ENCODE results near the gene DENND5A.

Gene DENND5A

GRCh38 chr11:9092072-9092471 lies 173.1 kb downstream of the DENND5A start:
- DNase-seq = no peak

DNA sequence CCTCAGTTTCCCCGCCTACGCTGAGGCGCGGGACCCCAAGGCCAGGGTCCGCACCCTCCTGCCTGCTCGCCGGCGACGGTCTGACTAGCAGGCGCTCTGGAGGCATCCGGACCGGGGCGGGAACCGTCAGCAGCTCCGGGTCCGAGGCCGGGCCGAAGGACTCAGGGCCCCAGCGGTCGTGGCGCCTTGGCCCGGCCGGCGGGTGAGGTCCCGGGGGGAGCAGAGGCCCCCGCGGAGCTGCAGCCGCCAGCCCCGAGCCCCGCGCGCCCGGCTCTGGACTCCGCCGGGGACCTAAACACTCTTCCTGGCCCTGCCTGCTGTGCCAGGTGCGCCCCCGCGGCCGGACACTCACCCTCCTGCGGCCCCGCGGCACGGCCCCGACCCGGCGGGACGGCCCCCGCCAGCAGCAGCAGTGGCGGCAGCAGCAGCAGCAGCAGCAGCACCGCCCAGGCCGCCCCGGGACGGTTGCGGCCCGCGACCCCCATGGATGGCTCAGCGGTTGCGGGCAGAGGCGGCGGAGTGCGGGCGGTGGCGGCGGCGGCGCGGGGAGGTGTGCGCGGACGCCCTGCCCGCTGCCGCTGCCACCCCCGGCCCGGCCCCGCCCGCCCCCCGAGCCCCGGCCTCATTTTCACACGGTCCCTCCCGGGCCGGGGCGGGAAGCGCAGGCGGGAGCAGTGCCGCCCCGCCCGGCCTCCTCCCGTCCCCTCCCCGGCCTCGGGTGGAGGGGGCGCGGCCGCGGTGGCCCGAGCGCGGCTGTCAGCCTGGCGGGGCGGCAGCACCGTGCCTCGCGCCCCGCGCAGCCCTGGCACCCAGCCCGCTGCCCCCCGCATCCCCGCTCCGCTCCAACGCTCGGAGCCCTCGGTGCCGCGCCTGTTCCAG lies 173.9 kb downstream of the DENND5A start, which contains the start of gene SCUBE2:
Gene SCUBE2, minus strand, starts transcription at position 556 of the 879 bp plus-strand sequence. Its CDS starts 71 bp downstream, at position 485.
- no peak for DNase-seq

- no peak for DNase-seq
Measured at GRCh38 chr11:9090488-9091043, 174.6 kb downstream of the DENND5A start.

DNA sequence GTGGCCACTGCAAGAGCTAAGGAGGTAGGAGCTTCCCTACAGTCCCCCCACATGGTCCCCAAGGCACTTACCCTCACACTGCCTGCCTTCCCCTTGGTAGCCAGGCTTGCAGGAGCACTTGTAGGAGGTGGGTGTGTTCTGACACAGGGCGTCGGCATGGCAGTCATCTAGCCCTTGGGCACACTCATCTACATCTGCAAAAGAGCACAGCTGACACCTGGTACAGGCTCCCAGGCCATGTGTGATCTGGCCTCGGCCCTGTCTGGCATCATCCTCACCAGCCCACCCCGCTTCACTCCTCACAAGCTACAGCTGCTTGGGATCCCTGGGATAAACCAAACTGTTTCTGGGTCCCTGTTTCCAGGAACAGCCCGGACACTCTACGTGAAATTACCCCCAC lies 175.5 kb downstream of the DENND5A start:
- DNase-seq = no peak

- no peak for DNase-seq
Measured at GRCh38 chr11:9089061-9089460, 176.1 kb downstream of the DENND5A start.
